ENCODE results near the gene PHACTR3.

Gene PHACTR3

DNA sequence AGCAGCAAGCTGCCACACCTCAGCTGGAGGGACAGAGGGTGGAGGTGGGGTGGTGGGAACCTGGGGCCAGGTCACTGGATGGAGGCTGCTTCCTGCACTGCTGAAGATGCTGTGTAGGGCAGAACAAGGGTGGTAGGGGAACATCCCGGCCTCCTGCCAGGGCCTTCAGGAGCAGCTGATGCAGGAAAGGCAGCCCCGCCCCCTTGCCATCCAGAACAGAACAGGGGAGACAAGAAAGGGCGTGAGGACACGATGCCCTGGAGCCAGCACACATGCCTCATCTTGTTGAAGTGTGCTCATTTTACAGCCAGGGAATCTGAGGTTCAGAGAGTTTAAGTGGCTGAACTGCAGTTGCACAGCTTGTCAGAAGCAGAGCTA is 43.1 kb upstream of the PHACTR3 start:
- H3K9me3 ChIP-seq = no peaks in the 10 kb centered on the region
- H3K36me3 ChIP-seq = no peaks in the 10 kb centered on the region
- H3K4me3 ChIP-seq = no peak overlapping the region
- intact Hi-C loops (cut with DNase I; ENCODE audit: low total_unique reads) = no loop called here
- TF ChIP-seq, protein P1, sequence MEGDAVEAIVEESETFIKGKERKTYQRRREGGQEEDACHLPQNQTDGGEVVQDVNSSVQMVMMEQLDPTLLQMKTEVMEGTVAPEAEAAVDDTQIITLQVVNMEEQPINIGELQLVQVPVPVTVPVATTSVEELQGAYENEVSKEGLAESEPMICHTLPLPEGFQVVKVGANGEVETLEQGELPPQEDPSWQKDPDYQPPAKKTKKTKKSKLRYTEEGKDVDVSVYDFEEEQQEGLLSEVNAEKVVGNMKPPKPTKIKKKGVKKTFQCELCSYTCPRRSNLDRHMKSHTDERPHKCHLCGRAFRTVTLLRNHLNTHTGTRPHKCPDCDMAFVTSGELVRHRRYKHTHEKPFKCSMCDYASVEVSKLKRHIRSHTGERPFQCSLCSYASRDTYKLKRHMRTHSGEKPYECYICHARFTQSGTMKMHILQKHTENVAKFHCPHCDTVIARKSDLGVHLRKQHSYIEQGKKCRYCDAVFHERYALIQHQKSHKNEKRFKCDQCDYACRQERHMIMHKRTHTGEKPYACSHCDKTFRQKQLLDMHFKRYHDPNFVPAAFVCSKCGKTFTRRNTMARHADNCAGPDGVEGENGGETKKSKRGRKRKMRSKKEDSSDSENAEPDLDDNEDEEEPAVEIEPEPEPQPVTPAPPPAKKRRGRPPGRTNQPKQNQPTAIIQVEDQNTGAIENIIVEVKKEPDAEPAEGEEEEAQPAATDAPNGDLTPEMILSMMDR (IDR thresholded peaks at IDR 0.05) = no peak
- no peak overlapping the region for H3K27ac ChIP-seq
- no peak for DNase-seq
- peaks cover 0 to 12% of the 10 kb centered on the region in 2 donors for H3K27me3 ChIP-seq
- H3K4me1 ChIP-seq = no peaks in the 10 kb centered on the region

DNA sequence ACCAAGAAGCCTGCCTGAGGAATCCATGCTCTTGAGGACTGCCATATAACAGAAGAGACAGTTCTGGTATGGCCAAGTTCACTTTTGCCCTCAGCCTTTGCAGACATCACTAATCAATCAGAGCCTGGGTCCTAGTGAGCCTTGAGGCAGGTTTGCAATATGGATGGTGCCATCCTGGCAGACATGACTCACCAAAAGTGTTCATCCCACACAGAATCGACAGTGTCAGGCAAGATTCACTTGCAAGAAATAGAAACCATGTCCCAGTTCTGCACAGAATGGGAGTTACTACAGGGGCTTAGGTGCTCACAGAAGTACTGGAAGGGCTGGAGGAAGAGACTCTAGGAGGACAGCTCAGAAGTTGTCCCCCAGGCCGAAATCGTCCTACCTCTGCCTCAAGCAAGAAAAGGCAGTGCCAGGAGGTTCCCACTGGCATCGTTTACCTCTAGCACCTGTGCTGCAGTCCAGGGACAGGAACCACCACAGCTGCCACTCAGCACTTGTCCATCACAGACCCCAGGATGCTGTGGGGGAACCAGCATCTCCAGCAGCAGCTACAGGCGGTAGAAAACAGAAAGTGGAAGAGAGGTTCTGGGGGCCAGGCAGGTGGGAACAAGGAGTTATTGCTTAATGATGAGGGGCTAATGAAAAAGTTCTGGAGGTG is 42.6 kb upstream of the PHACTR3 start:
- intact Hi-C loops (cut with DNase I; ENCODE audit: low total_unique reads) = no loop called here
- Histone ChIP-seq H3K27ac (no peak overlapping the region), H3K36me3 (no peaks in the 10 kb centered on the region), H3K4me1 (no peaks in the 10 kb centered on the region), H3K27me3 (peaks cover 0 to 16% of the 10 kb centered on the region in 2 donors), H3K4me3 (no peak overlapping the region), H3K9me3 (no peaks in the 10 kb centered on the region)
- TF ChIP-seq, protein P1 (IDR thresholded peaks at IDR 0.05) = no peak
- no peak for DNase-seq

DNA sequence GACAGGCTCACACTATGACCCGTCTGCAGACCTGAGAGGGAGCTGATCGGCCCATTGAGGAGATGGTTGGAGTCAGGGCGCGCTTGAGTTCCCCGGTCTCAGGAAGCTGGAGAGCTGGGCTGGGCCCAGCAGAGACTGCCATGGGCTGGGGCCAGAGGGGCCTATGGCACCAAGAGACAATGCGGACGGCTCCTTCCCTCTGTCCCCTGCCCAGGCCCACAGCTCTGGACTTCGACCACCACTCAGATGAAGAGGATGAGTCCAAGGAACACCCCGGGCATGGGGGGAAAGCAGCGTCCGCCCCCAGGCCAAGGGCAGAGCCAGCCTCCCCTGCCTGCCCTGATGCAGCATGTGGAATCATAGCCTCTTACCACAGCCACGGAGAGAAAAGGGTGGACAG is 40.2 kb upstream of the PHACTR3 start:
- no peaks in the 10 kb centered on the region for H3K36me3 ChIP-seq
- no peak overlapping the region for H3K4me3 ChIP-seq
- no peaks in the 10 kb centered on the region for H3K9me3 ChIP-seq
- no peaks in the 10 kb centered on the region for H3K4me1 ChIP-seq
- H3K27ac ChIP-seq = no peak overlapping the region
- peaks cover 0 to 36% of the 10 kb centered on the region in 2 donors for H3K27me3 ChIP-seq
- DNase-seq = no peak
- TF ChIP-seq, protein P1 (IDR thresholded peaks at IDR 0.05) = no peak
- intact Hi-C loops (cut with DNase I; ENCODE audit: low total_unique reads) = no loop called here

GRCh38 chr20:59564943-59565342 is 39.4 kb upstream of the PHACTR3 start:
- intact Hi-C loops (cut with DNase I; ENCODE audit: low total_unique reads) = no loop called here
- H3K9me3 ChIP-seq = no peaks in the 10 kb centered on the region

GRCh38 chr20:59565768-59566461 is 38.4 kb upstream of the PHACTR3 start:
- peaks cover 0 to 38% of the 10 kb centered on the region in 2 donors for H3K27me3 ChIP-seq
- DNase-seq = no peak
- no peaks in the 10 kb centered on the region for H3K36me3 ChIP-seq
- no peaks in the 10 kb centered on the region for H3K9me3 ChIP-seq
- TF ChIP-seq, protein P1 (IDR thresholded peaks at IDR 0.05) = no peak
- no peaks in the 10 kb centered on the region for H3K4me1 ChIP-seq
- intact Hi-C loops (cut with DNase I; ENCODE audit: low total_unique reads) = no loop called here
- no peak overlapping the region for H3K4me3 ChIP-seq
- H3K27ac ChIP-seq = no peak overlapping the region

More at GRCh38 chr20:59564943-59565342, 39.4 kb upstream of the PHACTR3 start:
- Histone ChIP-seq H3K4me3 (no peak overlapping the region), H3K4me1 (no peaks in the 10 kb centered on the region), H3K27ac (no peak overlapping the region), H3K27me3 (peaks cover 0 to 37% of the 10 kb centered on the region in 2 donors), H3K36me3 (no peaks in the 10 kb centered on the region)
- TF ChIP-seq, protein P1 (IDR thresholded peaks at IDR 0.05) = no peak
- DNase-seq = no peak

Data from tibial artery (tissue), 4 donors.